GM23338 (cell line): ENCODE measurements around the gene POLA2. TPM values are rescaled to one million over a fixed set of nuclear protein-coding genes. Genes with fewer than 3 reads are reported as not detected.

Experiments
- ATAC-seq: fragments of 200-7000 bp; cut with Tn5 transposase; 3 replicates; pipeline ENCODE4 v1.9.1; 2020
- DNase-seq: peaks from one replicate; pipeline ENCODE4 v3.0.0-alpha.2; 2015; ENCODE audit warnings: low spot score
- H2AFZ ChIP-seq: fragments of 200-600 bp; sonication (generic); 2 replicates; pipeline ENCODE4 v1.8.0; 2016; ENCODE audit warnings: antibody characterized with exemption, mild to moderate bottlenecking, moderate library complexity
- H3F3A ChIP-seq: fragments of 200-600 bp; sonication (generic); replicated peaks from 2 replicates; pipeline ENCODE4 v1.8.0; 2017; ENCODE audit warnings: antibody characterized with exemption, mixed run types, low read depth
- H3K27ac ChIP-seq: fragments of 200-600 bp; sonication (generic); 2 replicates; pipeline ENCODE4 v1.6.1; 2016; ENCODE audit warnings: low read depth
- H3K27me3 ChIP-seq: fragments of 200-600 bp; sonication (generic); 2 replicates; pipeline ENCODE4 v1.8.0; 2016; ENCODE audit warnings: mild to moderate bottlenecking, mixed run types, moderate library complexity; ENCODE audit not compliant: insufficient read depth
- H3K36me3 ChIP-seq: fragments of 200-600 bp; sonication (generic); 2 replicates; pipeline ENCODE4 v1.8.0; 2016; ENCODE audit warnings: mild to moderate bottlenecking; ENCODE audit not compliant: insufficient read depth
- H3K4me1 ChIP-seq: fragments of 200-600 bp; sonication (generic); 2 replicates; pipeline ENCODE4 v1.8.0; 2016; ENCODE audit warnings: mild to moderate bottlenecking, moderate library complexity; ENCODE audit not compliant: insufficient read depth
- H3K4me2 ChIP-seq: fragments of 200-600 bp; sonication (generic); 2 replicates; pipeline ENCODE4 v1.7.1; 2017; ENCODE audit warnings: mixed run types
- H3K4me3 ChIP-seq: fragments of 200-600 bp; sonication (generic); 2 replicates; pipeline ENCODE4 v1.6.1; 2016; ENCODE audit warnings: mixed run types
- H3K79me2 ChIP-seq: fragments of 200-600 bp; sonication (generic); replicated peaks from 2 replicates; pipeline ENCODE4 v1.8.0; 2017; ENCODE audit warnings: mild to moderate bottlenecking; ENCODE audit not compliant: insufficient read depth
- H3K9me2 ChIP-seq: fragments of 200-600 bp; sonication (generic); 2 replicates; pipeline ENCODE4 v1.8.0; 2017; ENCODE audit not compliant: insufficient read depth
- H4K20me1 ChIP-seq: fragments of 200-600 bp; sonication (generic); replicated peaks from 2 replicates; pipeline ENCODE4 v1.8.0; 2017; ENCODE audit warnings: mild to moderate bottlenecking; ENCODE audit not compliant: insufficient read depth
- H3K27ac Mint-ChIP-seq: 2 replicates; pipeline ENCODE4 v1.8.0; 2020; ENCODE audit warnings: inconsistent platforms, mild to moderate bottlenecking, moderate library complexity, mixed read lengths
- H3K27me3 Mint-ChIP-seq: 3 replicates; pipeline ENCODE4 v1.8.0; 2022; ENCODE audit warnings: low read depth, mild to moderate bottlenecking, moderate library complexity, mixed read lengths, inconsistent platforms; ENCODE audit not compliant: insufficient read depth, poor library complexity
- H3K36me3 Mint-ChIP-seq: 3 replicates; pipeline ENCODE4 v1.8.0; 2021; ENCODE audit warnings: low read depth, mild to moderate bottlenecking, inconsistent platforms, moderate library complexity, mixed read lengths
- H3K4me1 Mint-ChIP-seq: 3 replicates; pipeline ENCODE4 v1.8.0; 2020; ENCODE audit warnings: mild to moderate bottlenecking, inconsistent platforms, mixed read lengths
- H3K4me3 Mint-ChIP-seq: 3 replicates; pipeline ENCODE4 v1.8.0; 2021; ENCODE audit warnings: moderate library complexity, mild to moderate bottlenecking, inconsistent platforms, mixed read lengths
- H3K9me3 Mint-ChIP-seq: 3 replicates; pipeline ENCODE4 v1.8.0; 2020; ENCODE audit warnings: moderate library complexity, mild to moderate bottlenecking, inconsistent platforms, mixed read lengths
- CREB1 ChIP-seq: fragments of 250-450 bp; sonication (Bioruptor Pico); IDR thresholded peaks from 2 replicates; pipeline ENCODE4 v1.5.0; 2020; ENCODE audit warnings: low read depth, mild to moderate bottlenecking, moderate library complexity
- CTCF ChIP-seq, 2 experiments: fragments of 200-600 bp in 1 of 2; sonication (generic) in 1 of 2; conservative IDR thresholded peaks; 2 replicates each; pipeline versions ENCODE4 v1.5.1 to v1.6.1; 2016 to 2017; ENCODE audit warnings: antibody characterized with exemption in 2 of 2, low read depth in 2 of 2, mild to moderate bottlenecking in 2 of 2, moderate library complexity in 1 of 2
- ETS1 ChIP-seq: IDR thresholded peaks from 2 replicates; pipeline ENCODE4 v1.6.1; 2016; ENCODE audit warnings: antibody characterized with exemption
- EZH2phosphoT487 ChIP-seq: fragments of 200-600 bp; sonication (generic); IDR thresholded peaks from one replicate; pipeline ENCODE4 v1.8.1; 2018; ENCODE audit warnings: antibody characterized with exemption; ENCODE audit not compliant: unreplicated experiment
- JUNB ChIP-seq: IDR thresholded peaks from one replicate; pipeline ENCODE4 v1.6.1; 2016; ENCODE audit warnings: antibody characterized with exemption; ENCODE audit not compliant: unreplicated experiment
- NANOG ChIP-seq: IDR thresholded peaks from 2 replicates; pipeline ENCODE4 v1.6.1; 2016; ENCODE audit warnings: antibody characterized with exemption, borderline replicate concordance
- POLR2AphosphoS5 ChIP-seq: IDR thresholded peaks from 2 replicates; pipeline ENCODE4 v1.6.1; 2016; ENCODE audit warnings: antibody characterized with exemption, low read depth
- REST ChIP-seq: IDR thresholded peaks from one replicate; pipeline ENCODE4 v1.6.1; 2018; ENCODE audit warnings: antibody characterized with exemption; ENCODE audit not compliant: unreplicated experiment
- ZNF114 ChIP-seq: fragments of 250-450 bp; sonication (Bioruptor Pico); IDR thresholded peaks from 2 replicates; pipeline ENCODE4 v1.5.0; 2020; ENCODE audit warnings: mild to moderate bottlenecking, moderate library complexity
- ZNF331 ChIP-seq: fragments of 250-450 bp; sonication (Bioruptor Pico); IDR thresholded peaks from 2 replicates; pipeline ENCODE4 v1.5.0; 2020; ENCODE audit warnings: low read depth, mild to moderate bottlenecking, moderate library complexity
- ZNF462 ChIP-seq: fragments of 250-450 bp; sonication (Bioruptor Pico); IDR thresholded peaks from 2 replicates; pipeline ENCODE4 v1.5.0; 2020; ENCODE audit warnings: mild to moderate bottlenecking, moderate library complexity
- polyA plus RNA-seq: library from polyadenylated mRNA; unstranded; fragments of >200 nt; fragmentation: Nextera tagmentation; extraction: Ambion mirVana; gene quantifications from 2 replicates; pipeline ENCODE4 v1.2.1, GENCODE V29; 2016
- total RNA-seq: library from RNA; depleted of rRNA; stranded (reverse); fragments of >200 nt; shearing (Covaris generic); gene quantifications from 2 replicates; pipeline ENCODE4 v1.2.3, GENCODE V29; 2014

Gene POLA2
- total and polyA plus RNA-seq, 2 experiments from 2014 or later, result 22.5 to 30.4 TPM

GRCh38 chr11:65241692-65242091 is 20.1 kb upstream of the POLA2 start:
- H3K79me2 ChIP-seq, result no peaks in the 10 kb centered on the region
- Mint-ChIP-seq H3K9me3 (peaks cover 11% of the 10 kb centered on the region; the same call in 2 of the 3 replicates), H3K27me3 (peaks cover 6% of the 10 kb centered on the region), H3K27ac (no peak overlapping the region), H3K4me1 (peaks cover 14% of the 10 kb centered on the region), H3K4me3 (no peak overlapping the region), H3K36me3 (peaks cover 38% of the 10 kb centered on the region)
- no peaks in the 10 kb centered on the region for H4K20me1 ChIP-seq
- H3F3A ChIP-seq, result 0 out of 2 replicates have a peak, but pooled peaks cover 2% of the 10 kb centered on the region
- TF ChIP-seq ETS1 (no peak), EZH2phosphoT487 (no peak), POLR2AphosphoS5 (no peak), REST (no peak), CREB1 (no peak), ZNF114 (CRISPR knock-in tag) (no peak), CTCF (conservative IDR thresholded peaks at IDR 0.05; ENCODE audit: low read depth in 2 of 2) (no peak), ZNF462 (CRISPR knock-in tag) (no peak), JUNB (no peak), ZNF331 (CRISPR knock-in tag) (no peak), NANOG (no peak)
- H3K27me3 ChIP-seq, result no peaks in the 10 kb centered on the region
- H3K27ac ChIP-seq, result no peak overlapping the region
- H3K4me1 ChIP-seq, result peaks cover 9% of the 10 kb centered on the region
- no peak overlapping the region for H3K4me3 ChIP-seq
- no peak overlapping the region for H2AFZ ChIP-seq
- no peak overlapping the region for H3K4me2 ChIP-seq
- H3K36me3 ChIP-seq, result no peaks in the 10 kb centered on the region
- ATAC-seq (no peak), DNase-seq (no peak)
- H3K9me2 ChIP-seq, result no peaks in the 10 kb centered on the region
